ENCODE data around the gene RFX4. TPM values are rescaled to one million over a fixed set of nuclear protein-coding genes. Genes with fewer than 3 reads are reported as not detected.

RFX4 gene
- total and polyA plus RNA-seq, 12 donors = 0.08 TPM; not detected in 11

DNA sequence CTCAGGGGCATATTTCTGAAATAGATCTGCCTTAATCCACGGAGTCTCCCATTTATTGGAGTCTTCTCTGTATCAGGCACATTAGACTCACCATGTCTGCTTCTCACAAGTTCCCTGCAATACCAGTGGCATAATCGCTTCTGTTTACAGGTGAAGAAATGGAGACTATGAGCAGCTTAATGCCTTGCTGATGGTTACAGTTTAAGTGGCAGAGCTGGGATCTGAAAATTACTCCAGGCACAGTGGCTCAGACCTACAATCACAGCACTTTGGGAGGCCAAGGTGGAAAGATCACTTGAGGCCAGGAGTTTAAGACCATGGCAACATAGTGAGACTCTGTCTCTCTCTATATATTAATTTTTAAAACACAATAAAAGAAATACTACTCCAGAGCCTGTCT, 184.4 kb downstream of the RFX4 start:
- Histone ChIP-seq H3K4me1 (replicated peaks in 1 of 2) (peaks cover 15 to 18% of the 10 kb centered on the region in 2 donors), H3K4me3 (no peak overlapping the region), H3K27me3 (no peaks in the 10 kb centered on the region), H3K36me3 (replicated peaks in 1 of 2) (no peaks in the 10 kb centered on the region), H3K9me3 (replicated peaks in 1 of 3) (no peaks in the 10 kb centered on the region), H3K27ac (peak overlapping the region in 1 of 5 donors; percentile 16)
- no peak for TF ChIP-seq POLR2A (IDR thresholded peaks at IDR 0.05)
- TF ChIP-seq, protein P1, sequence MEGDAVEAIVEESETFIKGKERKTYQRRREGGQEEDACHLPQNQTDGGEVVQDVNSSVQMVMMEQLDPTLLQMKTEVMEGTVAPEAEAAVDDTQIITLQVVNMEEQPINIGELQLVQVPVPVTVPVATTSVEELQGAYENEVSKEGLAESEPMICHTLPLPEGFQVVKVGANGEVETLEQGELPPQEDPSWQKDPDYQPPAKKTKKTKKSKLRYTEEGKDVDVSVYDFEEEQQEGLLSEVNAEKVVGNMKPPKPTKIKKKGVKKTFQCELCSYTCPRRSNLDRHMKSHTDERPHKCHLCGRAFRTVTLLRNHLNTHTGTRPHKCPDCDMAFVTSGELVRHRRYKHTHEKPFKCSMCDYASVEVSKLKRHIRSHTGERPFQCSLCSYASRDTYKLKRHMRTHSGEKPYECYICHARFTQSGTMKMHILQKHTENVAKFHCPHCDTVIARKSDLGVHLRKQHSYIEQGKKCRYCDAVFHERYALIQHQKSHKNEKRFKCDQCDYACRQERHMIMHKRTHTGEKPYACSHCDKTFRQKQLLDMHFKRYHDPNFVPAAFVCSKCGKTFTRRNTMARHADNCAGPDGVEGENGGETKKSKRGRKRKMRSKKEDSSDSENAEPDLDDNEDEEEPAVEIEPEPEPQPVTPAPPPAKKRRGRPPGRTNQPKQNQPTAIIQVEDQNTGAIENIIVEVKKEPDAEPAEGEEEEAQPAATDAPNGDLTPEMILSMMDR (IDR thresholded peaks at IDR 0.05) = no peak
- intact Hi-C loops (cut with DNase I) = no loop called here
- no peak for DNase-seq
- WGBS, 4 donors = 61 to 73% (median 70%) methylated on average over 2 of the region's 2 CpGs

DNA sequence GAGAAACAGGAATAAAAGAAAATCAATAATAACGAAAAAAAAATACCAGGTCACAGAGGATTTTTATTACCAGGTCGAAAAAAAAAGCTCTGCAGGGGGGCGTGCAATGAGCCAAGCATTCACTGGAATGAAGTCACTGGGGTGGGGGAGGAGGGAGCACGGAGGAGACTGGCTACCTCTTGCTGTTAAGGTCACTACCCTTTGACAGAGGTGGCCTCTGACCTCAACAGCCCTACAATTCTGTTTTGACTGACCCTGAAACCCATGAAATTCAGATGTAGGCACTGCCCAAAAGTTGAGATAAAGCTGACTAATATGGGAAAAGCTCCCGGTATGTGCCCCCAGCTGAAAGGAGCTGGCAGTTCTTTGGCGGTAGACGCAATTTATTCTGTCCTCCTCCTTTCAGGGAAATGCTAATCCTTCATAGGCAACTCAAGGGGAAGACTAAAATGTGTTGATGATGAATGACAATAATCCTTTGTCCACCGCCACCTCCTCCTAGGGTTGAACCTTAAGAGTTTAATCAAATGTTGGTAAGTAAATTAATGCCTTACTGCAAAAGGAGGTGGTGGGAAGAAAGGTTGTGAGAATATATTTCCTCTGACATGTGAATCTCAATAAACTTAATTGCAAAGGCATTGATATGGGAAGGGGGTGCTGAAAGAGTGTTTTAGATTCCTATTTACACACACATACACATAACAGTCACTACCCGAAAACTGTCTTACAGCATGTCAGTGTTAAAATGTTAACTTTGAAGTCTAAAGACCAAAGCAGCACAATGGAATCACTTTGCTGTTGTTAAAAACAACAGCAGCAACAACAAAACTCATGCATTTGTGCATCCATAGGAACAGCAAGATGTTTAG, 185.4 kb downstream of the RFX4 start:
- intact Hi-C loops (cut with DNase I) = no loop called here
- peak; percentile 27 to 68 (median 54) for DNase-seq
- TF ChIP-seq, protein P1 (IDR thresholded peaks at IDR 0.05) = no peak
- no peak for TF ChIP-seq POLR2A (IDR thresholded peaks at IDR 0.05)
- Histone ChIP-seq H3K4me1 (replicated peaks in 1 of 2) (peaks cover 18 to 19% of the 10 kb centered on the region in 2 donors), H3K4me3 (no peak overlapping the region), H3K36me3 (replicated peaks in 1 of 2) (no peaks in the 10 kb centered on the region), H3K27me3 (no peaks in the 10 kb centered on the region), H3K27ac (peak overlapping the region in 1 of 5 donors; percentile 37), H3K9me3 (replicated peaks in 1 of 3) (no peaks in the 10 kb centered on the region)
- WGBS, 4 donors = 36 to 44% (median 40%) methylated on average over 9 of the region's 9 CpGs

DNA sequence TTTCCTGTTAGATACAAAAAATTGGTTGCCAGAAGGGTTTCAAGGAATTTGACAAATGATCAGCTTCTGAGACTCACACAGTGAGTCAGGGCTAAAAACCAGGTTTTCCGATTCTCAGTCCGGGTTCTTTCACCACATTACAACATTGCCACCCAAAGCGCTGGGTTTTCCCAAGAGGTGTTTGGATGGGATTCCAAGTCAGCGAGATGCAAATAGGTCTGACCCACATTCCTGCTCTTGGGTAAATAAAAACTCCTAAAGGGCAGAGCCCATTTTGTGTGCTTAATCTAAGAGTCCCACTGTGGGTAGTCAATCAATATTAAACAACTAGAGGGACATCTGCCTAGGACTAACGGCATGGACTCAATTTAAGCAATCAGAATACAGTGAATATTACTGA, 186.3 kb downstream of the RFX4 start:
- H3K4me1 ChIP-seq (replicated peaks in 1 of 2) = peaks cover 18 to 22% of the 10 kb centered on the region in 2 donors
- no peaks in the 10 kb centered on the region for H3K27me3 ChIP-seq
- H3K27ac ChIP-seq = no peak overlapping the region
- H3K4me3 ChIP-seq = no peak overlapping the region
- no peaks in the 10 kb centered on the region for H3K9me3 ChIP-seq (replicated peaks in 1 of 3)
- intact Hi-C loops (cut with DNase I) = no loop called here
- no peak for TF ChIP-seq POLR2A (IDR thresholded peaks at IDR 0.05)
- WGBS, 4 donors = 48 to 59% (median 51%) methylated on average over 5 of the region's 5 CpGs
- peak in 1 of 7 donors; percentile 45 for DNase-seq
- no peaks in the 10 kb centered on the region for H3K36me3 ChIP-seq (replicated peaks in 1 of 2)

DNA sequence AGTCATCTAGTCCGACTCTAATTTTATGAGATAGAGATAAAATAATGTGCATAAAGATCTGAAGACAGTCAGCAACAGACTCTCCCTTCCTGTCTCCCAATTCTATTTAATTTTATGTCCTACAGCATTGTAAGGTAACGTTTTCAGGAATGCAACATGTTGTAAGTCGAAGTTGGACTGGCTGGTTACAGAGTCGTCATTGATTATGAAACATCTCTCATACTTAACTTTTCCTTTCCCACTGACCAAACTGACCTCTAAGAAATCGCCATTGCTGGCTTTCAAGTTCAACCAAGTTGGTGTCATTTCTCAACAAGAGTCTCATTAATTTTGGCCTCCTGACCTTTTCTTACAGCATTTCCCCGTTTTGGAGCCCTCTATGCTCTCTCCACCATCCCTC, 186.7 kb downstream of the RFX4 start:
- 70 to 79% (median 75%) methylated on average over 6 of the region's 6 CpGs for WGBS, 4 donors
- TF ChIP-seq, protein P1 (IDR thresholded peaks at IDR 0.05) = no peak
- DNase-seq = no peak
- intact Hi-C loops (cut with DNase I) = no loop called here
- Histone ChIP-seq H3K9me3 (replicated peaks in 1 of 3) (no peaks in the 10 kb centered on the region), H3K36me3 (replicated peaks in 1 of 2) (no peaks in the 10 kb centered on the region), H3K4me1 (replicated peaks in 1 of 2) (peaks cover 18 to 22% of the 10 kb centered on the region in 2 donors), H3K27ac (no peak overlapping the region), H3K4me3 (no peak overlapping the region), H3K27me3 (no peaks in the 10 kb centered on the region)

DNA sequence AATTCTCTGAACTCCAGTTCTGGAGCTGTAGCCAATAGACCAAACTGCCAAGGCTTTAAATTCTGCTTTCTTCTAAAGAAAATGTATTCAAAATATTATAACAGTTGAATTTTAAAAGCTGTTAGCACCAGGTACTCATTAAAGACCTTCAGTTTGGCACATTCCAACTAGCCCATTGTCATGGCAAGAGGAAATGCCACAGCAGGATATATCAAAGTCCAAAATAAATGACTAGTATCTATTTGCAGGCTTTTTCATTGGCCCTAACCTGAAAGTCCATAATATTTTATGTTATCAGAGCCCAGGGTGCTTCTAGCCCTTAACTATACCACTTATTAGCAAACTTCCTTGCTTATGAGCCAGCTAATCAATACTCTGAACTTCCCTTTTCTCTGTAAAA, 188.6 kb downstream of the RFX4 start:
- Histone ChIP-seq H3K27me3 (no peaks in the 10 kb centered on the region), H3K4me1 (replicated peaks in 1 of 2) (peaks cover 27 to 34% of the 10 kb centered on the region in 2 donors), H3K4me3 (no peak overlapping the region), H3K27ac (no peak overlapping the region), H3K9me3 (replicated peaks in 1 of 3) (no peaks in the 10 kb centered on the region), H3K36me3 (replicated peaks in 1 of 2) (no peaks in the 10 kb centered on the region)
- no peak for DNase-seq
- intact Hi-C loops (cut with DNase I) = no loop called here
- TF ChIP-seq, protein P1 (IDR thresholded peaks at IDR 0.05) = no peak
- no peak for TF ChIP-seq POLR2A (IDR thresholded peaks at IDR 0.05)

All from adrenal gland (tissue), 12 donors.